NB4 (cell line): ENCODE results near the gene AUH.

Source experiments
- DNase-seq: peaks from one replicate; pipeline ENCODE4 v3.0.0; 2010; ENCODE audit warnings: low read depth
- H3K4me3 ChIP-seq: one replicate; pipeline ENCODE4 v1.5.1; 2011; ENCODE audit warnings: mild to moderate bottlenecking, low read depth, low read length, moderate library complexity
- CTCF ChIP-seq: IDR thresholded peaks from one replicate; pipeline ENCODE4 v1.5.1; 2012; ENCODE audit warnings: low read depth, low read length
- MAX ChIP-seq: IDR thresholded peaks from 2 replicates; pipeline ENCODE4 v1.6.1; 2011; ENCODE audit warnings: low read depth, low read length
- MYC ChIP-seq: IDR thresholded peaks from 2 replicates; pipeline ENCODE4 v1.6.1; 2011; ENCODE audit warnings: low read depth, low read length
- POLR2A ChIP-seq: IDR thresholded peaks from 2 replicates; pipeline ENCODE4 v1.6.1; 2011; ENCODE audit warnings: mild to moderate bottlenecking; ENCODE audit not compliant: insufficient read length; ENCODE audit errors: extremely low read depth

AUH gene

DNA sequence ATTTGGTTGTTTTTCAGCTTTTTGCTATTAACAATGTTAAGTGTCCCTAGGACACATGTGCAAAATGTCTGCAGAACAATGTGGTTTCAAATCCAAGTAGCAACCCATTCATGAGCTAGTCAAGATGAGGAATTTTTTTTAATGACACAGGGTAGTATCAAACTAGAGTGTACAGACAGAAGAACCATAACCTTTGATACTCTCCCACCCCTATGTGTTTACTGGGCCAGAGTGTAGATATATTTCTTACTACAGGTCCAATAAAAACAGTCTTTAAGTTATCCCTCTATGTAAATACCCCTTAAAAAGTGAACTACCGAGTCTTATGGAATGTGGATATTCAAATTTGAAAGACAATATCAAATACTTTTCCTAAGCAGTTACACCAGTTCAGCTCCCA, 45.6 kb downstream of the AUH start:
- TF ChIP-seq CTCF: no peak
- no peak for TF ChIP-seq POLR2A
- no peak for TF ChIP-seq MYC
- TF ChIP-seq MAX: no peak
- no peak overlapping the region for H3K4me3 ChIP-seq
- no peak for DNase-seq

GRCh38 chr9:91315191-91315590, 46.5 kb downstream of the AUH start:
- no peak for DNase-seq
- TF ChIP-seq MAX: no peak
- no peak overlapping the region for H3K4me3 ChIP-seq

DNA sequence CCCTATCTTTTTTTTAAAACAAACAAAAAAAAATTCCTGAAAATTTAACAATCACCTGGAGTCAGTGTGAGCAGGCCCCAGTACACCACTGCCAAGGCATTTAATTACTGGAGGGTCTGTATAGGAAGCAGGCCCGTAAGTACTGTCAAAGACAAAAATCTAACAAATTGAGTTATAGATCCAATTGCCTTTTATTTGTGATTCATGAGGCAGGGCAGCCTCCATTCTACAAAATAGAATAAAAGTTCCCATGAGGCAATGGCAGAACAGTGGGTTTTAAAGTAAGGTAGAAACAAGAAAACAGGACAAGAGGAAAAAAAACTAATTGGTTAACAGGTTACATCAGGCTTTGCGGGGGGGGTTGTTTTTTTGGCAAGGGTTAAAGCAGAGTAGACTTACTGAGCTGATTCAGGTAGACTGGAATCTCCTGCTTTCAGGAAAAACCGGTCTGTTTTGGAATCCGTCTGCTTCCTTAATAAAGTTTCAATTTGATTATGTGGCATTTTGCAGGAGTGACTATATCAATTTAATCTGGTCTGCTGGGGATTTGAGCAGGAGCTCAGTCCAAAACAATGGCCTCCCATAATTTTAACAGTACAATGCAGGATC, 48.9 kb downstream of the AUH start:
- no peak for DNase-seq
- no peak for TF ChIP-seq CTCF
- TF ChIP-seq POLR2A: no peak
- no peak for TF ChIP-seq MYC
- H3K4me3 ChIP-seq: no peak overlapping the region

DNA sequence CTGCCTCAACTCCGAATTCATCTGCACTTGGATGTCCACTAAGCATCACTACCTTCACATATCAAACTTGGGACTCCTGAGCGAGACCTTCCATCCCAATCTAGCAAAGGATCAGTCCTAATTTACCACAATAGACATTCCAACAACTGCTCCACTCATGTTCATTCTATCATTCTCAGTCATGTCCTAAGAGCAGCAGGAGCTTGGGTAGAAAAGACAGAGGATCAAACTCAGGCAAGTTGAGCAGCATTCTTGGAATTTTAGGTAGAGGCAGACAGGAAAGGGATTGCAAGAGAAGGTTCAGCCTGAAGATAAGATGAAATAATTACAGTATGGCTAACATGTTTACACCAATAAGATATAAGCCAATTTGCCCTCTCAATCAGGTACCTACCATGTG, 51.7 kb downstream of the AUH start:
- DNase-seq: no peak
- no peak overlapping the region for H3K4me3 ChIP-seq
- TF ChIP-seq POLR2A (no peak), CTCF (no peak), MAX (no peak), MYC (no peak)

- DNase-seq: no peak
- H3K4me3 ChIP-seq: no peak overlapping the region
- no peak for TF ChIP-seq POLR2A
- TF ChIP-seq MAX: no peak
- no peak for TF ChIP-seq CTCF
- no peak for TF ChIP-seq MYC
These were observed 53.5 kb downstream of the AUH start for GRCh38 chr9:91308191-91308590.

- no peak for DNase-seq
- TF ChIP-seq CTCF (no peak), POLR2A (no peak), MAX (no peak), MYC (no peak)
- no peak overlapping the region for H3K4me3 ChIP-seq
These were observed 54.4 kb downstream of the AUH start for GRCh38 chr9:91307279-91307678.
